B cell (primary cell): ENCODE measurements around the gene IL1RAP.

Source experiments
- CTCF ChIP-seq: fragments of 200-600 bp; IDR thresholded peaks from one replicate; pipeline ENCODE4 v1.8.0; 2022; ENCODE audit warnings: antibody characterized with exemption, mild to moderate bottlenecking
- EZH2 ChIP-seq: IDR thresholded peaks from 2 replicates; pipeline ENCODE4 v1.6.1; 2012; ENCODE audit warnings: borderline replicate concordance, low read depth, mild to moderate bottlenecking, moderate library complexity, low read length; ENCODE audit not compliant: insufficient read depth, poor library complexity, severe bottlenecking

- TF ChIP-seq CTCF = no peak
- no peak for TF ChIP-seq EZH2
These were observed 105.5 kb downstream of the IL1RAP start for GRCh38 chr3:190619353-190619752.
